GM18499 (cell line): Measurements from ENCODE around the gene PLA2G12A.
"Not testable (repeated sequence)": the region's sequence is repeated elsewhere in the genome, so short reads cannot be mapped to it uniquely, and the experiment has no call there.

ENCODE experiments used
- ATAC-seq: cut with Tn5 transposase; IDR thresholded peaks from one replicate; pipeline ENCODE4 v1.9.1; 2021; ENCODE audit warnings: moderate number of reproducible peaks; ENCODE audit not compliant: insufficient read depth, unreplicated experiment

PLA2G12A gene

GRCh38 chr4:109684727-109685126 lies 45.1 kb downstream of the PLA2G12A start:
- no peak for ATAC-seq

- no peak for ATAC-seq
These were observed 46.1 kb downstream of the PLA2G12A start for GRCh38 chr4:109683621-109684253.

- no peak for ATAC-seq
These were observed 47.0 kb downstream of the PLA2G12A start for GRCh38 chr4:109682875-109683274.

GRCh38 chr4:109678925-109679324 lies 50.9 kb downstream of the PLA2G12A start:
- not testable (repeated sequence) for ATAC-seq

GRCh38 chr4:109678472-109678871 lies 51.4 kb downstream of the PLA2G12A start:
- not testable (repeated sequence) for ATAC-seq

GRCh38 chr4:109676886-109677285 lies 53.0 kb downstream of the PLA2G12A start:
- ATAC-seq = no peak

GRCh38 chr4:109675843-109676242 lies 54.0 kb downstream of the PLA2G12A start:
- ATAC-seq = no peak

- ATAC-seq = no peak
These were observed 54.7 kb downstream of the PLA2G12A start for GRCh38 chr4:109675181-109675580.

- ATAC-seq = no peak
These were observed 56.6 kb downstream of the PLA2G12A start for GRCh38 chr4:109673303-109673702.

GRCh38 chr4:109672169-109672930 lies 57.5 kb downstream of the PLA2G12A start:
- no peak for ATAC-seq

GRCh38 chr4:109671350-109671749 lies 58.5 kb downstream of the PLA2G12A start:
- no peak for ATAC-seq

GRCh38 chr4:109665783-109666485 lies 63.9 kb downstream of the PLA2G12A start:
- ATAC-seq = no peak

- ATAC-seq = no peak
These were observed 67.1 kb downstream of the PLA2G12A start for GRCh38 chr4:109662771-109663170.

GRCh38 chr4:109662116-109662515 lies 67.8 kb downstream of the PLA2G12A start:
- ATAC-seq = no peak
